GM12878 (cell line): ENCODE results near the gene RARRES1. TPM values are rescaled to one million over a fixed set of nuclear protein-coding genes. Genes with fewer than 3 reads are reported as not detected.

Experiments
- CREM ChIP-seq: IDR thresholded peaks from 2 replicates; pipeline ENCODE4 v1.6.1; 2014; ENCODE audit warnings: antibody characterized with exemption, low read depth
- EED ChIP-seq: sonication (generic); IDR thresholded peaks from 2 replicates; pipeline ENCODE4 v1.6.1; 2016; ENCODE audit warnings: antibody characterized with exemption, low read depth
- EGR1 ChIP-seq, 2 experiments: IDR thresholded peaks; 1 replicate in 1 of 2; 2 replicates in 1 of 2; pipeline ENCODE4 v1.6.1; 2011 to 2012; ENCODE audit warnings: low read depth in 2 of 2, low read length in 2 of 2, borderline replicate concordance in 1 of 2, mild to moderate bottlenecking in 1 of 2, moderate library complexity in 1 of 2
- ELK1 ChIP-seq: IDR thresholded peaks from 2 replicates; pipeline ENCODE4 v1.6.1; 2012; ENCODE audit warnings: low read depth, low read length, improper control_type of control experiment
- MLLT1 ChIP-seq: fragments of 450-650 bp; IDR thresholded peaks from 2 replicates; pipeline ENCODE4 v1.6.1; 2016; ENCODE audit warnings: mild to moderate bottlenecking
- NR2C2 ChIP-seq: IDR thresholded peaks from 2 replicates; pipeline ENCODE4 v1.6.1; 2011; ENCODE audit warnings: borderline replicate concordance, low read depth; ENCODE audit not compliant: control insufficient read depth, insufficient read length
- NR2F1 ChIP-seq: fragments of 450-650 bp; conservative IDR thresholded peaks from 2 replicates; pipeline ENCODE4 v1.6.1; 2017; ENCODE audit warnings: mild to moderate bottlenecking
- POLR2AphosphoS5 ChIP-seq: IDR thresholded peaks from 2 replicates; pipeline ENCODE4 v1.6.1; 2011; ENCODE audit warnings: mild to moderate bottlenecking, low read length, inconsistent platforms
- RAD21 ChIP-seq: IDR thresholded peaks from 2 replicates; pipeline ENCODE4 v1.6.1; 2011; ENCODE audit warnings: mild to moderate bottlenecking, low read depth, low read length, moderate library complexity; ENCODE audit not compliant: insufficient read depth
- SIX5 ChIP-seq: IDR thresholded peaks from 2 replicates; pipeline ENCODE4 v1.6.1; 2011; ENCODE audit warnings: mild to moderate bottlenecking, low read depth, low read length, moderate library complexity; ENCODE audit not compliant: severe bottlenecking
- SMC3 ChIP-seq: IDR thresholded peaks from 2 replicates; pipeline ENCODE4 v1.6.1; 2011; ENCODE audit warnings: low read length, improper control_type of control experiment, borderline replicate concordance
- SPI1 ChIP-seq: IDR thresholded peaks from 2 replicates; pipeline ENCODE4 v1.6.1; 2011; ENCODE audit warnings: low read depth, mild to moderate bottlenecking, low read length, moderate library complexity, borderline replicate concordance; ENCODE audit not compliant: insufficient read depth
- STAT1 ChIP-seq: fragments of 450-650 bp; conservative IDR thresholded peaks from 2 replicates; pipeline ENCODE4 v1.6.1; 2014; ENCODE audit warnings: antibody characterized with exemption, mild to moderate bottlenecking
- TAF1 ChIP-seq: IDR thresholded peaks from 2 replicates; pipeline ENCODE4 v1.6.1; 2011; ENCODE audit warnings: mild to moderate bottlenecking, low read depth, low read length, borderline replicate concordance
- YY1 ChIP-seq: IDR thresholded peaks from 2 replicates; pipeline ENCODE4 v1.6.1; 2011; ENCODE audit warnings: low read depth, mild to moderate bottlenecking, low read length
- ZNF207 ChIP-seq: fragments of 450-650 bp; IDR thresholded peaks from 2 replicates; pipeline ENCODE4 v1.6.1; 2014; ENCODE audit warnings: antibody characterized with exemption, mild to moderate bottlenecking, borderline replicate concordance
- ZNF24 ChIP-seq: fragments of 450-650 bp; IDR thresholded peaks from 2 replicates; pipeline ENCODE4 v1.6.1; 2017; ENCODE audit warnings: antibody characterized with exemption, mild to moderate bottlenecking
- ZZZ3 ChIP-seq: IDR thresholded peaks from 2 replicates; pipeline ENCODE4 v1.6.1; 2011; ENCODE audit warnings: low read depth; ENCODE audit not compliant: control insufficient read depth, insufficient read length
- polyA plus RNA-seq, 11 experiments: library from polyadenylated mRNA; depleted of rRNA in 4 of 11; unstranded in 6 of 11; stranded (reverse) in 5 of 11; fragments of >200 nt; fragmentation: Nextera tagmentation in 4 of 11; fragmentation: Illumina TruSeq in 1 of 11; extraction: Ambion mirVana in 4 of 11; extraction: Trizol in 1 of 11; gene quantifications; 1 replicate in 1 of 11; 2 replicates in 10 of 11; pipeline versions ENCODE4 v1.2.1 to v1.2.3, GENCODE V29; 2011 to 2016; ENCODE audit warnings: inconsistent platforms in 2 of 11, missing spikeins in 2 of 11, low read depth in 1 of 11
- total RNA-seq, 4 experiments: library from RNA; depleted of rRNA in 3 of 4; stranded (reverse); fragments of >200 nt in 3 of 4; fragmentation: Illumina TruSeq in 1 of 4; extraction: Trizol in 1 of 4; gene quantifications; 2 replicates each; pipeline versions ENCODE4 v1.2.1 to v1.2.3, GENCODE V29; 2013 to 2021
- TF ChIP-seq, protein P1 (sequence below): fragments of 150-350 bp; IDR thresholded peaks from 2 replicates; pipeline ENCODE4 v1.6.1; 2014; ENCODE audit warnings: mild to moderate bottlenecking, low read depth, low read length
- TF ChIP-seq, protein P2 (sequence below): fragments of 450-650 bp; IDR thresholded peaks from 2 replicates; pipeline ENCODE4 v1.6.1; 2017; ENCODE audit warnings: mild to moderate bottlenecking, moderate library complexity

Gene RARRES1
- total and polyA plus RNA-seq, 10 of the 15 experiments (the other 5 are each of a cell fraction or from before 2014, with no cell fraction given) = 0.02 to 0.83 (median 0.63) TPM; not detected in 7

DNA sequence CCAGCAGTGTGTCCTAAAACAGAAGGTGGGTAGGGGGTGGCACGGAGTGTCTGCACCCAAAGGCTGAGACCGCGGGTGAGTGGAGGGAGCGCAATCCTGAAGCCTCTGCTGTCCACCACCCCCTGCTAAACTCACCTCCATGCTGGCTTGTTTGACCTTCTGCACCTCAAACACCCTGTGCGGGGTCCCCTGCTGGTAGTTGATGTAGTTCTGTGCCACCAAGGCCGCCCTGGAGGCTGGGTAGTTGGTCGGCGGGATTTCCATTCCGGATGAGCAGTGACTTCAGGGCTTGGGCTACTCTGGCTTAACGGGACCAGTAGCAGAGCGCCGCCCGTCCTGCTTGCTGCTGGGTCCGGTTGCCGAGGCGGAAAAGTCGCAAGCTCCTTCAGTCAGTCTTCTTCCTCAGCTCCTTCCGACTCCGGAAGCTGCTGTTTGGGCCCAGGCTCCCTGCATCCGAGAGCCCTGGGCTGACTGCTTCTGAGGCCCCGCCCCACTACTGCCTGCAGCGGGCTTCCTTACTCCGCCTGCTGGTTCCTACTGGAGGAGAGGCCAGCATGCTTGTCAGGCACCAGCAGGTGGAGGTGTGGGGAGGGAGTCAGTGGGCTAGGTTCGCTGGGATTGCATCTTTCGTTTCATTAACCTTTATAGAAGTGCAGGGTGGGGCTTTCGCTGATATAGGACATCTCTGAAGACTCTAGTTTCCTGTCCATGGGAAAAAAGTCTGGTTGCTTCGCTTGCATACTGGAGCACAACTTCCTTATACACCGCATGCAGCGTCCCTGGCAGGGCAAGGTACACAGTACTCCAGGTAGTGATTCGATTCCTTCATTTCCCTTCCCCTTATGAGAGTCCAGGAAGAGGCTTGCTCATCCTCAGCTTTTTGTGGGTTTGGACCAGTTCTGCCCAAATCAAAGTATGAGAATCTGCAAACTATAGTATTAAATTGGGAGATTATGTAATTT is 59.8 kb downstream of the RARRES1 start, which contains the start of gene LXN (continued):
- no peak for TF ChIP-seq EGR1 (IDR thresholded peaks at IDR 0.05; ENCODE audit: borderline replicate concordance in 1 of 2, low read depth in 2 of 2, low read length in 2 of 2)
- TF ChIP-seq NR2C2 = no peak
- TF ChIP-seq ZNF24 = no peak
- TF ChIP-seq EED = peak; percentile 62
- no peak; the same call in 1 of the 2 replicates for TF ChIP-seq YY1
- 0 out of 2 replicates have a peak, but pooled peaks have one; percentile 24 for TF ChIP-seq ELK1
- TF ChIP-seq RAD21 = peak; percentile 38; the same call in 1 of the 2 replicates
- TF ChIP-seq NR2F1 = peak; percentile 84
- TF ChIP-seq, protein P1, sequence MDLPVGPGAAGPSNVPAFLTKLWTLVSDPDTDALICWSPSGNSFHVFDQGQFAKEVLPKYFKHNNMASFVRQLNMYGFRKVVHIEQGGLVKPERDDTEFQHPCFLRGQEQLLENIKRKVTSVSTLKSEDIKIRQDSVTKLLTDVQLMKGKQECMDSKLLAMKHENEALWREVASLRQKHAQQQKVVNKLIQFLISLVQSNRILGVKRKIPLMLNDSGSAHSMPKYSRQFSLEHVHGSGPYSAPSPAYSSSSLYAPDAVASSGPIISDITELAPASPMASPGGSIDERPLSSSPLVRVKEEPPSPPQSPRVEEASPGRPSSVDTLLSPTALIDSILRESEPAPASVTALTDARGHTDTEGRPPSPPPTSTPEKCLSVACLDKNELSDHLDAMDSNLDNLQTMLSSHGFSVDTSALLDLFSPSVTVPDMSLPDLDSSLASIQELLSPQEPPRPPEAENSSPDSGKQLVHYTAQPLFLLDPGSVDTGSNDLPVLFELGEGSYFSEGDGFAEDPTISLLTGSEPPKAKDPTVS = no peak
- peak; percentile 87 for TF ChIP-seq POLR2AphosphoS5
- TF ChIP-seq ZZZ3 = no peak
- TF ChIP-seq ZNF207 = no peak
- TF ChIP-seq, protein P2, sequence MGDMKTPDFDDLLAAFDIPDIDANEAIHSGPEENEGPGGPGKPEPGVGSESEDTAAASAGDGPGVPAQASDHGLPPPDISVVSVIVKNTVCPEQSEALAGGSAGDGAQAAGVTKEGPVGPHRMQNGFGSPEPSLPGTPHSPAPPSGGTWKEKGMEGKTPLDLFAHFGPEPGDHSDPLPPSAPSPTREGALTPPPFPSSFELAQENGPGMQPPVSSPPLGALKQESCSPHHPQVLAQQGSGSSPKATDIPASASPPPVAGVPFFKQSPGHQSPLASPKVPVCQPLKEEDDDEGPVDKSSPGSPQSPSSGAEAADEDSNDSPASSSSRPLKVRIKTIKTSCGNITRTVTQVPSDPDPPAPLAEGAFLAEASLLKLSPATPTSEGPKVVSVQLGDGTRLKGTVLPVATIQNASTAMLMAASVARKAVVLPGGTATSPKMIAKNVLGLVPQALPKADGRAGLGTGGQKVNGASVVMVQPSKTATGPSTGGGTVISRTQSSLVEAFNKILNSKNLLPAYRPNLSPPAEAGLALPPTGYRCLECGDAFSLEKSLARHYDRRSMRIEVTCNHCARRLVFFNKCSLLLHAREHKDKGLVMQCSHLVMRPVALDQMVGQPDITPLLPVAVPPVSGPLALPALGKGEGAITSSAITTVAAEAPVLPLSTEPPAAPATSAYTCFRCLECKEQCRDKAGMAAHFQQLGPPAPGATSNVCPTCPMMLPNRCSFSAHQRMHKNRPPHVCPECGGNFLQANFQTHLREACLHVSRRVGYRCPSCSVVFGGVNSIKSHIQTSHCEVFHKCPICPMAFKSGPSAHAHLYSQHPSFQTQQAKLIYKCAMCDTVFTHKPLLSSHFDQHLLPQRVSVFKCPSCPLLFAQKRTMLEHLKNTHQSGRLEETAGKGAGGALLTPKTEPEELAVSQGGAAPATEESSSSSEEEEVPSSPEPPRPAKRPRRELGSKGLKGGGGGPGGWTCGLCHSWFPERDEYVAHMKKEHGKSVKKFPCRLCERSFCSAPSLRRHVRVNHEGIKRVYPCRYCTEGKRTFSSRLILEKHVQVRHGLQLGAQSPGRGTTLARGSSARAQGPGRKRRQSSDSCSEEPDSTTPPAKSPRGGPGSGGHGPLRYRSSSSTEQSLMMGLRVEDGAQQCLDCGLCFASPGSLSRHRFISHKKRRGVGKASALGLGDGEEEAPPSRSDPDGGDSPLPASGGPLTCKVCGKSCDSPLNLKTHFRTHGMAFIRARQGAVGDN = peak; percentile 57; the same call in 1 of the 2 replicates
- TF ChIP-seq TAF1 = peak; percentile 53; the same call in 1 of the 2 replicates
- peak; percentile 27; the same call in 1 of the 2 replicates for TF ChIP-seq SPI1
- no peak for TF ChIP-seq SIX5
- TF ChIP-seq MLLT1 = peak; percentile 64; the same call in 1 of the 2 replicates
- TF ChIP-seq SMC3 = no peak; the same call in 1 of the 2 replicates
- TF ChIP-seq STAT1 = no peak
- 0 out of 2 replicates have a peak, but pooled peaks have one; percentile 7 for TF ChIP-seq CREM
